ENCODE measurements around the gene MTERF4.

DNA sequence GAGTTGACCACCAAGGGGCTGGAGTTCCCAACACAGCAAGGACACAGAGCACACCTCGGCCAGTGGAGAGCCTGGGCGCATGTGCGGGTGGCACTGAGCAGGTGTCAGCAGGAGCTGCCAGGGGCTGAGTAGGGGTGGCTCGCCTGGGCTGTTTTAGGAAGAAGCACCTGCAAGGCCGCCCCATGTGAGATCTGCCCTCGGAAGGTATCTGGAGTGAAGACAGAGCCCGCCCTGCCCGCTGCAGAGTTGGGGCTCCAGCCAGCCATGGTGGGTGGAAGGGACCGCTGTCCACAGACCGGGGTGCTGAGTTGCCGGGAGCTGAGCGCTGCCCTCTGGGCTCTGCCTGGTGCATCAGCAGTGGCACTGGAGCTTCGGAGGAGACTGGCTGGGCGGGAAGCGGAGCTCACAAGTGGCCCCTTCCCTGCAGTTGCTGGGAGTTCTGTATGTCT, 35.2 kb downstream of the MTERF4 start:
- TF ChIP-seq, protein P1, sequence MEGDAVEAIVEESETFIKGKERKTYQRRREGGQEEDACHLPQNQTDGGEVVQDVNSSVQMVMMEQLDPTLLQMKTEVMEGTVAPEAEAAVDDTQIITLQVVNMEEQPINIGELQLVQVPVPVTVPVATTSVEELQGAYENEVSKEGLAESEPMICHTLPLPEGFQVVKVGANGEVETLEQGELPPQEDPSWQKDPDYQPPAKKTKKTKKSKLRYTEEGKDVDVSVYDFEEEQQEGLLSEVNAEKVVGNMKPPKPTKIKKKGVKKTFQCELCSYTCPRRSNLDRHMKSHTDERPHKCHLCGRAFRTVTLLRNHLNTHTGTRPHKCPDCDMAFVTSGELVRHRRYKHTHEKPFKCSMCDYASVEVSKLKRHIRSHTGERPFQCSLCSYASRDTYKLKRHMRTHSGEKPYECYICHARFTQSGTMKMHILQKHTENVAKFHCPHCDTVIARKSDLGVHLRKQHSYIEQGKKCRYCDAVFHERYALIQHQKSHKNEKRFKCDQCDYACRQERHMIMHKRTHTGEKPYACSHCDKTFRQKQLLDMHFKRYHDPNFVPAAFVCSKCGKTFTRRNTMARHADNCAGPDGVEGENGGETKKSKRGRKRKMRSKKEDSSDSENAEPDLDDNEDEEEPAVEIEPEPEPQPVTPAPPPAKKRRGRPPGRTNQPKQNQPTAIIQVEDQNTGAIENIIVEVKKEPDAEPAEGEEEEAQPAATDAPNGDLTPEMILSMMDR (conservative IDR thresholded peaks at IDR 0.05; ENCODE audit: low read length): no peak
- TF ChIP-seq EZH2phosphoT487 (IDR thresholded peaks at IDR 0.05; ENCODE audit: borderline replicate concordance): no peak
